Measurements from ENCODE around the gene ABCF1. TPM values are rescaled to one million over a fixed set of nuclear protein-coding genes. Genes with fewer than 3 reads are reported as not detected.
A peak's percentile ranks its signal among the peaks of the same experiment; 100 is the strongest.

The ABCF1 gene
- total RNA-seq, 1 experiment from 2014 or later: 63.9 TPM

DNA sequence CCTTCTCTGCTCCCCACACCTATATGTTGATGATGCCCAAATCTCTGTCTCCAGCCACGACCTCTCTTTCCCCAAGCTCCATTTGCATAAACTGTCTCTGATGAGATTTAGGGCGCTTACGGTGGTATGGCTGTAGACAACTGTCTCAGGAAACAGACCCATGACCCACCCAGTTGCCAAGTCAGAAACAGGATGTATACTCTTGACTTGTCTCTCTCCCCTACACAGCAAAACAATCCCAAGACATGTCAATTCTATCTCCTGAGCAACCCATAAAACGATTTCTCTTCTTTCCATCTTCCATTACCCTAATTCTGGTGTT is 28.9 kb upstream of the ABCF1 start:
- H3K9me3 Mint-ChIP-seq (ENCODE audit: unreplicated experiment): no peaks in the 10 kb centered on the region
- CTCF ChIA-PET: interaction anchor here (0.7 to 9.9 kb wide), 15 partner anchors 8 to 545 kb away, joined by 3 to 229 read pairs (median 6); partner anchors contain the start of genes GNL1 and PRR3
- TF ChIP-seq CTCF (IDR thresholded peaks at IDR 0.05; ENCODE audit: unreplicated experiment): no peak
- peaks cover 26% of the 10 kb centered on the region for H3K36me3 Mint-ChIP-seq (ENCODE audit: insufficient read depth, unreplicated experiment)
- intact Hi-C loops (cut with micrococcal nuclease): loop anchor here (5.0 kb wide), 1 partner anchor 180 kb away; the partner anchor contains the start of gene TUBB
- no peaks in the 10 kb centered on the region for H3K27me3 Mint-ChIP-seq (ENCODE audit: insufficient read depth, unreplicated experiment)
- POLR2A ChIA-PET: interaction anchor here (0.6 to 4.6 kb wide), 8 partner anchors 13 to 188 kb away, joined by 3 to 27 read pairs (median 4); partner anchors contain the start of genes GNL1 and PRR3
- no TSS peak for BruUV-seq (replicated peaks)
- H3K27ac Mint-ChIP-seq (ENCODE audit: low read depth, unreplicated experiment): no peak overlapping the region
- H3K4me3 Mint-ChIP-seq (ENCODE audit: unreplicated experiment): no peak overlapping the region
- H3K4me1 Mint-ChIP-seq (ENCODE audit: insufficient read depth, unreplicated experiment): peaks cover 12% of the 10 kb centered on the region
- no peak for DNase-seq (ENCODE audit: unreplicated experiment)

- Mint-ChIP-seq H3K36me3 (ENCODE audit: insufficient read depth, unreplicated experiment) (peaks cover 30% of the 10 kb centered on the region), H3K27me3 (ENCODE audit: insufficient read depth, unreplicated experiment) (no peaks in the 10 kb centered on the region), H3K27ac (ENCODE audit: low read depth, unreplicated experiment) (no peak overlapping the region), H3K4me3 (ENCODE audit: unreplicated experiment) (no peak overlapping the region), H3K4me1 (ENCODE audit: insufficient read depth, unreplicated experiment) (peaks cover 12% of the 10 kb centered on the region), H3K9me3 (ENCODE audit: unreplicated experiment) (no peaks in the 10 kb centered on the region)
- TF ChIP-seq CTCF (IDR thresholded peaks at IDR 0.05; ENCODE audit: unreplicated experiment): no peak
- ChIA-PET CTCF (interaction anchor here (1.1 to 9.9 kb wide), 8 partner anchors 8 to 544 kb away, joined by 3 to 229 read pairs (median 8); partner anchors contain the start of genes GNL1 and PRR3), POLR2A (interaction anchor here (0.6 to 4.6 kb wide), 4 partner anchors 13 to 184 kb away, joined by 3 to 27 read pairs (median 3); partner anchors contain the start of genes GNL1 and PRR3)
- DNase-seq (ENCODE audit: unreplicated experiment): no peak
- intact Hi-C loops (cut with micrococcal nuclease): loop anchor here (5.0 kb wide), 1 partner anchor 179 kb away; the partner anchor contains the start of gene TUBB
- BruUV-seq (replicated peaks): no TSS peak
These were observed 28.3 kb upstream of the ABCF1 start for GRCh38 chr6:30542915-30543314.

DNA sequence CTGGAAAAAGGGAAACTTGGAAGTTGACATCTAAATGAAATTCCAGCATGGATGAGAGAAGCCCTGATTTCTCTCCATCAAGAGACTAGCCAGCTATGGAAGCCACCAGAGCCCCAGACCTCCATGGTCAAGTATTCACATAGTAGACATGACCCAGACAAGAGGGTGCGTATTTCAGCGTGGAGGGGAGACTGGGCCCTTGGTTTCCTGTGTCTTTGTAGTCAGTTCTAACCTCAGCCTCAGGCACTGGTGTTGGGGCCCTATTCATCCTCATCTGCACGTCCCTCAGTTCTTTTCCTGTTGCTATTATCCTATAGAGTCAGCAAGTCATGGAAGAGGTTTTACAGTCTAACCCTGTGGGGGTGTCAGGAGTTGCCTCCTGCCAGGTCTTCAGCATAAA is 27.4 kb upstream of the ABCF1 start:
- DNase-seq (ENCODE audit: unreplicated experiment): no peak
- H3K4me1 Mint-ChIP-seq (ENCODE audit: insufficient read depth, unreplicated experiment): peaks cover 12% of the 10 kb centered on the region
- H3K9me3 Mint-ChIP-seq (ENCODE audit: unreplicated experiment): no peaks in the 10 kb centered on the region
- CTCF ChIA-PET: interaction anchor here (0.7 to 9.9 kb wide), 14 partner anchors 10 to 543 kb away, joined by 3 to 229 read pairs (median 7); partner anchors contain the start of genes GNL1 and PRR3
- no peak overlapping the region for H3K27ac Mint-ChIP-seq (ENCODE audit: low read depth, unreplicated experiment)
- intact Hi-C loops (cut with micrococcal nuclease): loop anchor here (1.0 to 5.0 kb wide), 3 partner anchors 48 to 178 kb away; partner anchors contain the start of gene TUBB
- POLR2A ChIA-PET: interaction anchor here (0.8 to 4.6 kb wide), 3 partner anchors 12 to 60 kb away, joined by 3 to 27 read pairs (median 3); partner anchors contain the start of genes GNL1 and PRR3
- TF ChIP-seq CTCF (IDR thresholded peaks at IDR 0.05; ENCODE audit: unreplicated experiment): no peak
- BruUV-seq (replicated peaks): no TSS peak
- peaks cover 35% of the 10 kb centered on the region for H3K36me3 Mint-ChIP-seq (ENCODE audit: insufficient read depth, unreplicated experiment)
- no peaks in the 10 kb centered on the region for H3K27me3 Mint-ChIP-seq (ENCODE audit: insufficient read depth, unreplicated experiment)
- no peak overlapping the region for H3K4me3 Mint-ChIP-seq (ENCODE audit: unreplicated experiment)

DNA sequence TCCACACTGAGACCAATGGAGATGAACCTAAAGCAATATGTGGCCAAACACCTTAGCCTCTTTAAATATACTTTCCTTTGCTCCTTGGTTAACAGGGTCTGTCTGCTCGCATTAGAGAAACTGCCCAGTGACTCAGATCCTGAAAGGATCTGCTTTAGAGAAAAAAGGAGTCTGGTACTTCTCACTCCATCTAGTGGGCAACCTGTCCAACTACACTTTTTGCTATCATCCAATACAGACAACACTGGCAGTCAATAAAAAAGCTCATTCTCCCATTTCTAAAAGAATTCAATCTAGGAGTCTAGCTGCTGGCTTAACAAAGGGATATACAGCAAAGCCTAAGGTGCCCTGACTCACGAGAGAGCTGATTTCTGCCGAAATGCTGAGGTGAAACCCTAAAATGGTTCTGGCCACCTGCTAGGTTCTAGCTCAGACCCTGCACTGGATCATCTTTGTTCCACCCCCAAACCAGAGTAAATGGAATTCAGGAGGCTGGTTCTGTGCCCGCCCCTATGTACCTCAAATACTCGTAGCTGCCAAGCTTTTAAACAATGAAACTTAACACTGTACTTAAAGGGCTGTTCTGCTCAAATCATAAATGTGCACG is 26.5 kb upstream of the ABCF1 start:
- H3K36me3 Mint-ChIP-seq (ENCODE audit: insufficient read depth, unreplicated experiment): peaks cover 37% of the 10 kb centered on the region
- ChIA-PET POLR2A (interaction anchor here (0.6 to 2.7 kb wide), 10 partner anchors 11 to 134 kb away, joined by 3 to 34 read pairs (median 4); partner anchors contain the start of genes ABCF1, GNL1, MRPS18B and PPP1R10), CTCF (interaction anchor here (0.6 to 9.9 kb wide), 27 partner anchors 9 to 1182 kb away, joined by 3 to 229 read pairs (median 4); partner anchors contain the start of genes ABCF1, GNL1 and PRR3)
- intact Hi-C loops (cut with micrococcal nuclease): loop anchor here (1.0 to 5.0 kb wide), 3 partner anchors 48 to 178 kb away; partner anchors contain the start of gene TUBB
- H3K4me3 Mint-ChIP-seq (ENCODE audit: unreplicated experiment): no peak overlapping the region
- TF ChIP-seq CTCF (IDR thresholded peaks at IDR 0.05; ENCODE audit: unreplicated experiment): peak; percentile 65
- H3K27ac Mint-ChIP-seq (ENCODE audit: low read depth, unreplicated experiment): no peak overlapping the region
- H3K27me3 Mint-ChIP-seq (ENCODE audit: insufficient read depth, unreplicated experiment): no peaks in the 10 kb centered on the region
- TSS peak; percentile 5 for BruUV-seq (replicated peaks)
- no peaks in the 10 kb centered on the region for H3K9me3 Mint-ChIP-seq (ENCODE audit: unreplicated experiment)
- peaks cover 12% of the 10 kb centered on the region for H3K4me1 Mint-ChIP-seq (ENCODE audit: insufficient read depth, unreplicated experiment)
- peak; percentile 68 for DNase-seq (ENCODE audit: unreplicated experiment)

Data from MCF 10A (cell line).